Ovary (tissue), 9 donors: ENCODE measurements around the gene TTC3. TPM values are rescaled to one million over a fixed set of nuclear protein-coding genes. Genes with fewer than 3 reads are reported as not detected.
A peak's percentile ranks its signal among the peaks of the same experiment; 100 is the strongest.
"Not testable (repeated sequence)": the region's sequence is repeated elsewhere in the genome, so short reads cannot be mapped to it uniquely, and the experiment has no call there.

Experiments used
- DNase-seq, 5 donors: peaks; one replicate each; pipeline ENCODE4 v3.0.0-alpha.2; 2019 to 2020
- H3K27ac ChIP-seq, 2 donors: fragments of 200-600 bp; one replicate each; pipeline versions ENCODE4 v1.5.1 to v1.8.0; 2019 to 2022
- H3K27me3 ChIP-seq: fragments of 200-600 bp; one replicate; pipeline ENCODE4 v1.8.0; 2022
- H3K36me3 ChIP-seq: fragments of 200-600 bp; sonication (generic); one replicate; pipeline ENCODE4 v1.5.1; 2019
- H3K4me1 ChIP-seq: one replicate; pipeline ENCODE4 v1.8.1; 2013; ENCODE audit warnings: mild to moderate bottlenecking, moderate library complexity; ENCODE audit not compliant: insufficient read depth
- H3K4me3 ChIP-seq: fragments of 200-600 bp; sonication (generic); one replicate; pipeline ENCODE4 v1.5.1; 2017
- H3K9me3 ChIP-seq, 2 donors: fragments of 200-600 bp in 1 of 2; sonication (generic) in 1 of 2; one replicate each; pipeline versions ENCODE4 v1.5.1 to v1.8.1; 2013 to 2019; ENCODE audit warnings: mild to moderate bottlenecking in 1 of 2, moderate library complexity in 1 of 2
- EP300 ChIP-seq: sonication (generic); formaldehyde crosslinking; IDR thresholded peaks from one replicate; pipeline ENCODE4 v1.6.1; 2017; ENCODE audit warnings: antibody characterized with exemption
- POLR2A ChIP-seq: fragments of 450-650 bp; IDR thresholded peaks from one replicate; pipeline ENCODE4 v1.6.1; 2017; ENCODE audit warnings: antibody characterized with exemption, mild to moderate bottlenecking, moderate library complexity
- WGBS, 3 donors: extraction: QIAGEN DNeasy Blood & Tissue Kit in 1 of 3; methylation state at CpG; one replicate each; pipeline versions ENCODE4 v1.1.5 to v1.1.7; 2013 to 2017; 5-methylcytosine and 5-hydroxymethylcytosine counted together
- intact Hi-C, 4 donors: fragments of 100-400 bp; cut with DNase I; formaldehyde crosslinking; loops; one replicate each; pipeline versions ENCODE4 v1.11.0 to v1.15.1; 2022 to 2023
- polyA plus RNA-seq, 2 donors: library from polyadenylated mRNA; stranded (reverse); fragments of 200-250 nt in 1 of 2; fragments of 350-450 nt in 1 of 2; fragmentation: Illumina TruSeq in 1 of 2; extraction: RNeasy Lipid Tissue Mini Kit (QIAGEN cat#74804) in 1 of 2; gene quantifications; one replicate each; pipeline ENCODE4 v1.2.3, GENCODE V29; 2013 to 2014
- total RNA-seq, 7 donors: library from RNA; depleted of rRNA in 2 of 7; stranded (reverse); fragments of >200 nt in 2 of 7; fragmentation: NEBNext Ultra II Directional in 3 of 7; extraction: Animal tissue kit (Norgen Biotek cat#: 25700) in 3 of 7; gene quantifications; one replicate each; pipeline versions ENCODE4 v1.1.0 to v1.2.4, GENCODE V29; 2016 to 2023
- TF ChIP-seq, protein P1 (sequence below), 3 donors: fragments of 450-650 bp in 2 of 3; fragments of 200-600 bp in 1 of 3; IDR thresholded peaks; one replicate each; pipeline versions ENCODE4 v1.5.1 to v1.8.0; 2016 to 2022; ENCODE audit warnings: antibody characterized with exemption in 3 of 3, mild to moderate bottlenecking in 1 of 3
- donor health status: DM: no; HTN: no; CAD: no; lungs with moderate emphysema.
- donor health status: DM: no; HTN: no; CAD: no.
- donor health status: Bipolar disorder and iron deficiency.
- donor health status: DM: yes; HTN: yes; CAD: no.
- donor health status: DM: no; HTN: no; CAD: no.
- donor health status: DM: yes; HTN: yes; CAD: no.

The TTC3 gene
- total and polyA plus RNA-seq, 9 donors, result 58.2 to 192 (median 155) TPM

DNA sequence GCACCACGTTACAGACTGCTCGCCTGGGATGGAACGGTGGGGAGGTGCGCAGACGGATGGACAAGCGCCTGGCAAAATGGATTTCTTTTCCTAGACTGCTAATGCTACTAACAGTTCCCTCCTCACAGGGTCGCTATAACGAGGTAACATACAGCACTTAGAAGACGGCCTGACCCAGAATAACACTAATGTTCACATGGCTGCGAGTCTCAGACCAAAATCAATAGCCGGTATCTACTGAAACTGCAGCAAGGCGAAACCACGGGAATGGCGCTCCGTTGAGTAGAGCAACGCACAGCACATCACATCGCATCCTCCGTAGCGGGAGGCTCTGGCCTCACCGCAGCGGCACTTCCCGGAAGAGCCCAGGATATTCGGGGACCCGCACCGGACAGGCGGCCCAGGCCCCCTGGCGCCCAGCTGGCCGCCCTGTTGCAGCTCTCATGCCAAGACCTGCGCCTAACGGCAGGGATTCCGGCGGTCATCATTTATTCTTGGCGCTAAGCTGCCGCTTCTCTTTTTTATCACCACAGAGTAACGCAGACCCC is 147.5 kb downstream of the TTC3 start:
- 1 to 2% (median 1%) methylated on average over 34 to 35 of the region's 35 CpGs for WGBS, 3 donors
- Histone ChIP-seq H3K4me3 (peak overlapping the region; percentile 74), H3K4me1 (peaks cover 1% of the 10 kb centered on the region), H3K36me3 (no peaks in the 10 kb centered on the region), H3K27me3 (no peaks in the 10 kb centered on the region), H3K27ac (peak overlapping the region; percentile 49 to 83), H3K9me3 (no peaks in the 10 kb centered on the region)
- DNase-seq, result peak in 3 of 5 donors; percentile 26 to 38 (median 36)
- intact Hi-C loops, result no loop called here
- TF ChIP-seq, protein P1, sequence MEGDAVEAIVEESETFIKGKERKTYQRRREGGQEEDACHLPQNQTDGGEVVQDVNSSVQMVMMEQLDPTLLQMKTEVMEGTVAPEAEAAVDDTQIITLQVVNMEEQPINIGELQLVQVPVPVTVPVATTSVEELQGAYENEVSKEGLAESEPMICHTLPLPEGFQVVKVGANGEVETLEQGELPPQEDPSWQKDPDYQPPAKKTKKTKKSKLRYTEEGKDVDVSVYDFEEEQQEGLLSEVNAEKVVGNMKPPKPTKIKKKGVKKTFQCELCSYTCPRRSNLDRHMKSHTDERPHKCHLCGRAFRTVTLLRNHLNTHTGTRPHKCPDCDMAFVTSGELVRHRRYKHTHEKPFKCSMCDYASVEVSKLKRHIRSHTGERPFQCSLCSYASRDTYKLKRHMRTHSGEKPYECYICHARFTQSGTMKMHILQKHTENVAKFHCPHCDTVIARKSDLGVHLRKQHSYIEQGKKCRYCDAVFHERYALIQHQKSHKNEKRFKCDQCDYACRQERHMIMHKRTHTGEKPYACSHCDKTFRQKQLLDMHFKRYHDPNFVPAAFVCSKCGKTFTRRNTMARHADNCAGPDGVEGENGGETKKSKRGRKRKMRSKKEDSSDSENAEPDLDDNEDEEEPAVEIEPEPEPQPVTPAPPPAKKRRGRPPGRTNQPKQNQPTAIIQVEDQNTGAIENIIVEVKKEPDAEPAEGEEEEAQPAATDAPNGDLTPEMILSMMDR (IDR thresholded peaks at IDR 0.05), result no peak
- TF ChIP-seq EP300 (no peak), POLR2A (no peak)

DNA sequence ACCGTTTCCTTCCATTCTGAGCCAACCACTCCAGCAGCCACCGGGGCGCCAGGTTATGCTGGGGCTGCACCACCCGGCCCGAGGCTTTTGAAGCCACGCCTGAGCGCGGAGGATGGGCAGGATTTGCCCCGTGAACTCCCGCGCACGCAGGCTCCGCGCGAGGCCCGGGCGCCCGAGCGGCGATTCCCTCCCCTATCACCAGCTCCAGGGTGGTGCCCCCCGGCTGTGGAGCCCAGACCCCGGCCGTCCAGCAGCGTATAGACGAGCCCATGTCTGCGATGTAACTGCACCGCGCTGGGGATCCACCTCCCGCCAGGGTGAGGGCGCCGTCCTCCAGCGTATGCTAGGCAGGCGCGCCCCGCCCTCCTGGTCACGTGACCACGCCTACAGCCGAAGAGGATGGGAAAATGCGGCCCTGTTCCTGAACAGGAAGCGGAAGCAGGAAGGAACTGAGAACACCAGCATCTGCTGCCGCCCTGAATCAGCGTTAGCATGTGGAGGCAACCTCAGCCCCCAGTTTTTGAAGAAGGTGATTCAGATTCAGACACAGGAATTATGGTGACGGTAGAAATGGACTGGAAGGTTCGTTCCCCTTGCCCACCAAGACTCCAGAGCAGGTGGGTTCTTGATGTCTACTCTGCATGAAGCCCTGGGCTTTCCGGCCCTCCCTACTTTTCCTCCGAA is 148.1 kb downstream of the TTC3 start:
- no peak for TF ChIP-seq EP300
- TF ChIP-seq, protein P1 (IDR thresholded peaks at IDR 0.05), result peak in 2 of 3 donors; percentile 34 to 41
- peak; percentile 49 for TF ChIP-seq POLR2A
- intact Hi-C loops, result no loop called here
- H3K27me3 ChIP-seq, result no peaks in the 10 kb centered on the region
- peaks cover 1% of the 10 kb centered on the region for H3K4me1 ChIP-seq
- H3K9me3 ChIP-seq, result no peaks in the 10 kb centered on the region
- DNase-seq, result peak; percentile 94 to 96 (median 96)
- H3K4me3 ChIP-seq, result peak overlapping the region; percentile 74
- 2 to 6% (median 3%) methylated on average over 36 to 46 of the region's 46 CpGs for WGBS, 3 donors
- peak overlapping the region; percentile 49 to 83 for H3K27ac ChIP-seq
- no peaks in the 10 kb centered on the region for H3K36me3 ChIP-seq

DNA sequence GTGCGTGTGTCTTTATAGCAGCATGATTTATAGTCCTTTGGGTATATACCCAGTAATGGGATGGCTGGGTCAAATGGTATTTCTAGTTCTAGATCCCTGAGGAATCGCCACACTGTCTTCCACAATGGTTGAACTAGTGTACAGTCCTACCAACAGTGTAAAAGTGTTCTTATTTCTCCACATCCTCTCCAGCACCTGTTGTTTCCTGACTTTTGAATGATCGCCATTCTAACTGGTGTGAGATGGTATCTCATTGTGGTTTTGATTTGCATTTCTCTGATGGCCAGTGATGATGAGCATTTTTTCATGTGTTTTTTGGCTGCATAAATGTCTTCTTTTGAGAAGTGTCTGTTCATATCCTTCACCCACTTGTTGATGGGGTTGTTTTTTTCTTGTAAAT is 149.2 kb downstream of the TTC3 start:
- H3K4me3 ChIP-seq, H3K27me3 ChIP-seq, H3K36me3 ChIP-seq, H3K4me1 ChIP-seq, H3K27ac ChIP-seq, intact Hi-C loops, DNase-seq, H3K9me3 ChIP-seq: not testable (repeated sequence)
- 94 to 100% (median 96%) methylated on average over 3 of the region's 3 CpGs for WGBS, 3 donors

- DNase-seq, result no peak
Measured at GRCh38 chr21:37223804-37224345, 150.8 kb downstream of the TTC3 start.

More at GRCh38 chr21:37223804-37224345, 150.8 kb downstream of the TTC3 start:
- intact Hi-C loops, result no loop called here
- TF ChIP-seq, protein P1 (IDR thresholded peaks at IDR 0.05), result no peak
- no peak for TF ChIP-seq EP300
- TF ChIP-seq POLR2A, result no peak
- Histone ChIP-seq H3K4me3 (no peak overlapping the region), H3K4me1 (peaks cover 1% of the 10 kb centered on the region), H3K36me3 (no peaks in the 10 kb centered on the region), H3K27ac (no peak overlapping the region), H3K9me3 (no peaks in the 10 kb centered on the region), H3K27me3 (no peaks in the 10 kb centered on the region)
- WGBS, 3 donors, result 83 to 91% (median 90%) methylated on average over 2 of the region's 2 CpGs
